ENCODE data around the gene SLC38A1.
"Not testable (repeated sequence)": the region's sequence is repeated elsewhere in the genome, so short reads cannot be mapped to it uniquely, and the experiment has no call there.

SLC38A1 gene

GRCh38 chr12:46167412-46167811, 101.4 kb downstream of the SLC38A1 start:
- DNase-seq (ENCODE audit: low read depth in 2 of 2) = no peak

GRCh38 chr12:46165191-46165590, 103.7 kb downstream of the SLC38A1 start:
- no peak for DNase-seq (ENCODE audit: low read depth in 2 of 2)

- no peak for DNase-seq (ENCODE audit: low read depth in 2 of 2)
These were observed 104.6 kb downstream of the SLC38A1 start for GRCh38 chr12:46164186-46164761.

GRCh38 chr12:46162549-46163076, 106.2 kb downstream of the SLC38A1 start:
- not testable (repeated sequence) for DNase-seq (ENCODE audit: low read depth in 2 of 2)

GRCh38 chr12:46160981-46161690, 107.7 kb downstream of the SLC38A1 start:
- DNase-seq (ENCODE audit: low read depth in 2 of 2) = no peak

GRCh38 chr12:46160101-46160980, 108.5 kb downstream of the SLC38A1 start:
- DNase-seq (ENCODE audit: low read depth in 2 of 2) = no peak

- no peak for DNase-seq (ENCODE audit: low read depth in 2 of 2)
These were observed 109.4 kb downstream of the SLC38A1 start for GRCh38 chr12:46159309-46159901.

GRCh38 chr12:46158501-46158900, 110.3 kb downstream of the SLC38A1 start:
- no peak for DNase-seq (ENCODE audit: low read depth in 2 of 2)

- DNase-seq (ENCODE audit: low read depth in 2 of 2) = no peak
These were observed 114.4 kb downstream of the SLC38A1 start for GRCh38 chr12:46154221-46154985.

- no peak for DNase-seq (ENCODE audit: low read depth in 2 of 2)
These were observed 115.5 kb downstream of the SLC38A1 start for GRCh38 chr12:46153268-46153872.

GRCh38 chr12:46152456-46152855, 116.4 kb downstream of the SLC38A1 start:
- DNase-seq (ENCODE audit: low read depth in 2 of 2) = no peak

- DNase-seq (ENCODE audit: low read depth in 2 of 2) = no peak
These were observed 118.1 kb downstream of the SLC38A1 start for GRCh38 chr12:46150735-46151134.

GRCh38 chr12:46149905-46150304, 118.9 kb downstream of the SLC38A1 start:
- no peak for DNase-seq (ENCODE audit: low read depth in 2 of 2)

- no peak for DNase-seq (ENCODE audit: low read depth in 2 of 2)
These were observed 119.8 kb downstream of the SLC38A1 start for GRCh38 chr12:46149079-46149464.

- no peak for DNase-seq (ENCODE audit: low read depth in 2 of 2)
These were observed 120.3 kb downstream of the SLC38A1 start for GRCh38 chr12:46148327-46149078.

GRCh38 chr12:46147144-46147543, 121.7 kb downstream of the SLC38A1 start:
- DNase-seq (ENCODE audit: low read depth in 2 of 2) = no peak

GRCh38 chr12:46145881-46146280, 123.0 kb downstream of the SLC38A1 start:
- no peak for DNase-seq (ENCODE audit: low read depth in 2 of 2)

- no peak for DNase-seq (ENCODE audit: low read depth in 2 of 2)
These were observed 124.4 kb downstream of the SLC38A1 start for GRCh38 chr12:46144433-46144832.

GRCh38 chr12:46136249-46136648, 132.6 kb downstream of the SLC38A1 start:
- no peak for DNase-seq (ENCODE audit: low read depth in 2 of 2)

GRCh38 chr12:46135750-46136149, 133.1 kb downstream of the SLC38A1 start:
- no peak for DNase-seq (ENCODE audit: low read depth in 2 of 2)
